Stimulated activated naive CD4-positive, alpha-beta T cell treated with Interleukin-2 at 50 U/mL for 16 hours (primary cell): ENCODE measurements around the gene PSMB5.

Source experiments
- DNase-seq: peaks from one replicate; lab custom pipeline; 2025; lab: John Stamatoyannopoulos, UW

Gene PSMB5

DNA sequence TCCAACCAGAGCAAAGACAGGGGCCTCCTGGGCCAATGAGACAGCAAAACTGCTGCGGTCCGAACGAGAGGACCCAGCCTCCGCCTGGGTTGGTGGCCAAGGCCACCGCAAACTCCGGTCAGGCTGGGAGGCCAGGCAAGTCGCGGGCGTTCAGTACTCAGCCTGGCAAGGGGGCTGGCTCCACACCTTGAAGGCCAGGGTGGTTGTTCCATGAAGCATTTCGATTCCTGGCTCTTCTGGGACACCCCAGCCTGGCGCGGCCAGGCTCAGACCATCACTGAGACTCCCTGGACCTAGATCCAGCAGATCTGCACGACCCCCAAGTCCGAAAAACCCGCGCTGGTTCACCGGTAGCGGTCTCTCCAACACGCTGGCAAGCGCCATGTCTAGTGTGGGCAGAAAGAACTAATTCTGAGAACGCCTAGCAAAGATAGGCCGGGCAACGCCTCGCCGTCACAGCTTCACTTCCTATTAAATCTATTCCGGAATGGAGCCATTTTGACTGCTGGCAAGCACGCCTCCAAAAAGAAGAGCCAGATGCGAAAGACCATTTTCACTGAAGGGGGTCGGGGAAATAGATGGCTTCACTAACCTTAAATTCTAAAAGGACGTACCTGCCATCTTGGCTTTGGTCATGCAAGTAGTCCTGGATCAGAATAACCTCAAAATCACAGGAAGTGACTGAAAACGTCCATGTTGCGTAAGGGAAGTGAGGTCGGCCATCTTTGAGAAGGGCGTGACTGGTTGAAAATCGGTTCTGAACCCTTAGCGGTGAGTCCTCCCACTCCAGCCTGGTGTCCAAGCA is at the start of gene PSMB5:
Gene PSMB5 (minus strand): TSS at position 403 of the 805 bp plus-strand sequence. CDS start 19 bp downstream, at position 384.
- DNase-seq: no peak

DNA sequence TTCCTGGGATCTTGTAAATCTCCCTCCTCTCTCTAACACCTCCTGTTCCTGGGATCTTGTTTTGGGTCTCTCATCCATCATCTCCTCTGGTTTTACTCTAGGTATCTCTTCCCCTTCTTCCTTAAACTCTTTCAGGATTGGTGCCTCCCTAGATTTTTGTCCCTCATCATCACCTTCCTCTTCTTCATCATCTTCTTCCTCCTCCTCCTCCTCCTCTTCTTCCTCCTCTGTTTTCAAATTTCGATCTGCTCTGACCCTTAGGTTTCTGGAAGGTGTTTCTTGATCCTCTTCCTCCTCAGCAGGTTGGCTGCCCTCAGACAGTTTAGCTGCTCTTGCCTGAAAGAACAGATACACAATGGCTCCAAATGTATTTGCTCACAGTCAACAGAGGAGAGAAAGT is 45.8 kb upstream of the PSMB5 start:
- no peak for DNase-seq

DNA sequence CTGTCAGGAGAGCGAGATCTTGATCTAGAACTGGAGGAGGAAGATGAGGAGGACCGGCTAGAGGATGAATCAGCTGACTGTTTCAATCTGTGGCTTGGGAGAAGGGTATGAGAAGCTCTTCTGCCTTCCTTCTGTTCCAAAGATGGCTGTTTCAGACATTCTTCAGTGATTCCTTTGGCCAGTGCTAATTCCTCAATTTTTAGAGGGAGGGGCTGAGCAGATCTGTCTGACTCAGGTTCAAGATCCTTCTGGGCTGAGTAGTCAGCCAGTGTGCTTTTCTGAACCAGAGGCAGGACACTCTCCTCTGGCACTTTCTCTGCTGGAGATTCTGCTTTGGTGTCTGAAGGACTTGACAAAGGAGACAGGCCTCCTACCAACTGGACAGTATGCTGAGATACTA is 45.0 kb upstream of the PSMB5 start:
- no peak for DNase-seq

DNA sequence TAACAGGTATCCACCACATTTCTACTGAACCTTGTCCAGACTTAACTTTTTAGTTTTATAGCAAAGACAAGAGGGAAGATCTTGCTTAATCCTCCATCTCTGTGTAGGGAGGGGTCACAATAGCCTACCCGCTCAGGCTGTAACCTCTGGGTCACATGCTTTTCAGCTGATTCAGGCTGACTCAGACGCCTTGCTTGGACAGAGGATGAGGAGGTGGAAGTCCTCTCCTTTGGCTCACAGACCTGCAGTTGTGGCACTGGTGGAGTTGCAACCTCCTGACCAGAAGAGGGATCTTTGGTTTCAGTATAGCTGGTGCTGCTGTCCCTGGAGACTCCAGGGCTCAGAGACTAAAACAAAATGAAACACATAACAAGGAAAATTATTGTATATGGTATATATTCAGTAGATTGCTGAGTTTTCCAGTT is 44.0 kb upstream of the PSMB5 start:
- no peak for DNase-seq

DNA sequence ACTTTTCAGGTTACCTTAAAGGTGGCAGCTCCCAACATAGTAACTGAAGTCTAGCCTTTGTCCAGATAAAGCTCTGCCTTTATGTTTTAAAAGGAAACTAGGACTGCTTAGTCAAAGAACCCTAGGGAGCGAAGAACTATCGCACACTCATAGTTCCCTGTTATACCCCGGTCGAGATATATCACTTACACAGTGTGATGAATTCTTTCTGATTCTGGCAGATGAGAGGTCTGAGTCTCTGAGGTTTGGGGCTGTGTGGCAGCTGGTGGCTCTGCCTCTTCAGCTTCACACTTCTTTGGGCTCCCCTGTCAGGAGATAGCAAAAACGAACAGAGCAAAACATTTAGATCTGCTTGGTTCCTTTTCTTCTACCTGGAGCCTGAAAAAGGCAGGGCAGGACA is 43.3 kb upstream of the PSMB5 start:
- DNase-seq: no peak

DNA sequence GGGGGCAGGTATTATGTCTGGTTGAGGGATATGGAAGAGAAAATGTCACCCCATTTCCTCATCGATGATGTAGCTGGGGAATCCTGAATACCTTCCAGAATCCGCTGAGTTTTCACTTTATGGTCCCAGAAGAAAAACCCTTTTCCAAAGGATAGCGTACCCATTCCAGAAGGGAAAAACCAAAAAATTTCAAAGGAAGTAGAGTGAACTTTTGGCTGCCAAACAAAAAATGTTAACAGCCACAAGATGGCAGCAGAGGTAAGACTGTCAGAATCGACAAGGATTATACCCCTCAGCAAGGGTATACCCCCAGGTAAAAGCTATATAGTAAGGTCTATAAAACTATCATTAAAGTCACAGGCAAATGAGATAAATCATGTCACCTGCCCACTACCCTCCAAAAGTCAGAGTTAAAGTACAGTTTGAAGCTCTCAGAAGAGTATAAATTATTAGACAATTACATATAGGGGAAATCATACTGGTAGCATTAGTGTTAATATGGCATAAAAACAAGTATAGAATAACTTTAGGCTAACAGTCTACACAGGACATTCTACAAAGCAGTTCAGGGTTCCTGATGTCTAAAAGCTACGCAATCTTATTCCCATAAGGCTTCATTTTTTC is 42.2 kb upstream of the PSMB5 start:
- no peak for DNase-seq

DNA sequence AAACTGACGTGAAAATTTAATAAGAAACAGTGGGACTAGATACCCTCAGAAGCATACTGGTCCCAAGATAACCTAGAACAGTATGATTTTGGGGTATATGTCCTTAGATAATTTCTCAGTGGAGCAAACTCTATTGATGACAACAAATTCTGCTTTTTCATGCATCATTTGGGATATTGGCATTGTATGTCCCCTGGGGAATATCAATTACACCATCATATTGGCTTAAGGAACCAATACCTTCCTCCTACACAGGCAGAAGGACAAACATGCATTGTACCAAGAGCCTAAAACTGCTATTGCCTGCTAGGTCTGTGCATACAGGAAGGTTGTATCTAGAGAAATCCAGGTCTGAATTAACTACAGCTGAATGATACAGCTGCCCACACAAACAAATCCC is 40.2 kb upstream of the PSMB5 start:
- no peak for DNase-seq

DNA sequence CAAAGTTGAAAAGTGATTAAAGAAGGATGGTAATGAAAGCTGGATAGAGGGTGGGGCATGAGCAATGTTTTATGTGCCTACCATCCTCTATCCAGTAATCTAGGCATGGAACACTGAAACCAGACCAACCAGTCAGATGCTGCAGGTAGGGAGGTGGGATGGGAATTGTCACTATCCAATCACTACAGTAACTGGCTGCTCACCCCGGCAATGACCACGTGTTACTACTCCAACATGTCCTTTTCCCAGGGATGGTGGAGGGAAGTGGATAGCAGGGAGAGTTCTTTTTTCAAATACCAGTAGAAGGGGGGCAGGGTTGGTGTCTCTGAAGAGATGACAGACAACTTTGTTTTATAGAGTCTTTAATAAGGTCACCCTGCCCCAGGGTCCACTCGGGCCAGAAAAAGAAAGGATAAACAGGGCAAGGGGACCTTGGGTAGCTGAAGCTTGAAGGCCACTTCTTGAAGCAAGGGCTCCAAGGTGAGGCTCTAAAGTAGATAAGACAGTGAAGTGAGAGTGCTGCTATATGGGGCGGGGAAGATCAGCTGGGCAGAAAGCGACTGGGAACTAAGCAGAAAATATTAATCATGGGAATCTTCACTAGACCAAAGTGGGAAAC is 37.3 kb upstream of the PSMB5 start:
- DNase-seq: no peak

GRCh38 chr14:23071244-23071920 is 36.7 kb upstream of the PSMB5 start:
- no peak for DNase-seq

GRCh38 chr14:23070262-23071129 is 35.8 kb upstream of the PSMB5 start:
- DNase-seq: no peak

GRCh38 chr14:23069413-23069806 is 34.7 kb upstream of the PSMB5 start:
- DNase-seq: no peak

- DNase-seq: no peak
Observed at GRCh38 chr14:23068789-23069412, 34.2 kb upstream of the PSMB5 start.

DNA sequence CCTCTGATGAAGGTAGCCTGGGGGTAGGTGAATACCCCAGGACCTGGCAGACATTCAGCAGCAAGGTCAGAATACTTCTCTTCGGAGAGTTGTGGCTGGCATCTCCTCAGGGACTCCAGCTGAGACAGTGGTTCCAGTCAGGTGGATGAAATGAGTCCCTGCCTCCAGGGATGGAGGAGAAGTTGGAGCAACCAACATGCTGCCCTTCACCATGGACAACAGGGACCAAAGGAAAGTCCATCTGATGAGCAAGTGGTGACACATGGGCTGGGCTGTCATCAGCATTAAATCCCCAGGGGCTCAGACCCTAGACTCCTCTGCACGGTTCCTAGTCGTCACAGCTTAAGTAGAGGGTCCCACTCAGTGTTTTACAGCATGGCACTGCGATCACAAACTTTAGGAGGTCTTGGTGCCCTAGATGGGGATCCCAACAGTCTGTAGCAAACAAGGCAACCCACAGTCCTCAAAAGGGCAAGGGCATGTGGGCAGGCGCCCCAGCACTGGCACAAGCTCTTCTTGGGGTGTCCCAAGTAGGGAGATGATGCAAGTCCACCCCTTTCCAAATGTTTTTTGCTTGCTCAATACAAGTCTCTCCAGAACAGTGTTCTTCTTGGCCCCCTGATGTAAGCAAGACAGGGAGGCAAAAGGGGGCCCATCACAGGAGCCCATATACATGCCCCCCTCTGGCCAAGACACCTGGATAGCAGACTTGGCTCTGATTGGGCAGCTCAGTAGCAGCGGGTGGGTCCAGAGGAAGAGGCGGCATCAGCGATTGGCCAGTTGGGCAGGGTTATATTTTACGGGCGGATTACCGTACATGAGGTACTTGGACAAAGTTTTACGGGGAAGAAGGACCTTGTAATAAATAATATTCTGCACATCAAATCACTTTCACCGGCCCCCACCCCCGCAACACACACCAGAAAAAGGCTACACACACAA is 33.4 kb upstream of the PSMB5 start:
- DNase-seq: no peak

DNA sequence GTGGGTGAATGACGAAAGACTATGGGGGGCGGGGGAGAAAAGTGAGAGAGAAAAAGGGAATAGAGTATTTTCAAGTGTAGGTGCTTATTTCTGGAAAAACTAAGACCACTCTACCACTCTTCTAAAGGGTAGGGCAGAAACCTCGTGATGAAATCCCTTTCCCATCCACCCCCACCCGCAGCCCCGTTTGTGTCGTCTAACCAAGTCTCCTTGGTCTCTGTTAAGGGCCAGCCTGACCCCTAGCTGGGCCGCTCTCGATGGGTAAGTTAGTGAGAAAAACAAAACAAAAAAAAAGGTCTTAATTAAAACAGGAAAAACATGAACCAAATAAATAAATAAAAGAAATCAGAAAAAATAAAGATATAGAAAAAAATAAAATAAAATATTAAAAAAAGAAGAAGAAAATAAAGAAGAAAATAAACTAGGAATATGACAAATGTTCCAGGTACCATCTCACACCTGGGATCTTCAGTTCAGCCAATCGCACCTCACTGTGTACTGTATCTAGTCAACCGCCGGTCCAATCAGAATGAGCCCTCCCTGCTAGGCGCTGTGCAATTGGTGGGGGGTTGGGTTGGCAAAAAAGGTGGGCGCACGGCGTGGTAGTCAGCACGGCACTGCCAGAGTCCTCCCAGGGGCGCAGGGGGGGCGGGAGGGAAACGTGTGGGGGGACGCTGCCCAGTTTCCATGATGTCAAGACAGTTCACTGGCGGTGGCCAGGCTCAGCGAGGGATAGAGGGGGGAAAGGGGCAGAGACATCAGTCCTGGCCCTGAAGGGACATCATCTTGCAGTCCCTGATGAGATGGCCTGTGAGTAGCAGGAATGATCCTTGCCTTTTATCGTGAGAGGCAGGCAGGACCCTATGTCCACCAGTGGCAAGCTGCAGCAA is 32.4 kb upstream of the PSMB5 start:
- no peak for DNase-seq

- DNase-seq: no peak
Observed at GRCh38 chr14:23066368-23066767, 31.7 kb upstream of the PSMB5 start.

DNA sequence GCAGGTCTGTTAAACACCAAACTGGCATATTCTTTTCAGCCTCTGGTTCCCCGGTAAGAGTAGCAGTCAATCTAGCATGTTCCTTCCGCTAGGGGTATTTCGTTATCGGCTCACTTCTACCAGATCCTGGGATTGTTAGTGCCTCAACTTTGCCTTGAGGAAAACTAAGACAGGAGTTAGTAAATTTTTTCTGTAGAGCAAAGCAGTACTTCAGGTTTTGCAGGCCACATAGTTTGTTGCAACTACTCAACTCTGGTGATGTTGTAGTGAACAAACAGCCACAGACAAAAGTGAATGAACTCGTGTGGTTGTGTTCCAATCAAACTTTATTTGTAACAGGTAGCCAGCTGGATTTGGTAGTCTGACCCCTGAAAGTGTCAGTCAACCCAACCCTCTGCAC is 28.9 kb upstream of the PSMB5 start:
- DNase-seq: no peak

GRCh38 chr14:23062002-23062401 is 27.3 kb upstream of the PSMB5 start:
- no peak for DNase-seq

DNA sequence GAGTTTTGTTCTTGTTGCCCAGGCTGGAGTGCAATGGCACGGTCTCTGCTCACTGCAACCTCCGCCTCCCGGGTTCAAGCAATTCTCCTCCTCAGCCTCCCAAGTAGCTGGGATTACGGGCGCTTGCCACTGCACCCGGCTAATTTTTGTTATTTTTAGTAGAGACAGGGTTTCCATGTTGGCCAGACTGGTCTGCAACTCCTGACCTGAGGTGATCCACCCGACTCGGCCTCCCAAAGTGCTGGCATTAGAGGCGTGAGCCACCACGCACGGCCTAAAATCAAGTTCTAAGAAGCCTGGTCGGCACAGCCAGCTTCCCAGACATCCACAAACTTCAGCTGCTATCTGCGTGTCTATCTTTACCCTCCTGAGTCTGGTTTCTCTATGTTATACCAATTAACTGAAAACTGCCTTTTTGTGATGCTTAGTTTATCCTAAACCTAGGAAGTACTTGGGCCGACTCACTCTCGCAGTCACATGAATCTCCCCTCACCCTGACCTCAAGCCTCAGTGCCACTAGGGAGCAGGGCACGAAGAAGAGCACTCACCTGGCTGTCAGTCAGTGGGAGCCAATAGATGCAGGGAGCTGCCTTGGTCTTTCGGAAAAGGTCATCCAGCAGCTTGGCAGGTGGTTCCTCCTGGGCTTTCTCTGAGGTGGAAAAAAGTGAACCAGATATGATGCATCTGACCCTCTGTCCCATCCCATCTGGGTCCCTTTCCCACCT is 26.0 kb upstream of the PSMB5 start:
- no peak for DNase-seq
